Body of pancreas (tissue), 4 donors: ENCODE measurements around the gene PTPRM.

Experiments
- POLR2A ChIP-seq, 3 donors: fragments of 450-650 bp; IDR thresholded peaks; one replicate each; pipeline ENCODE4 v1.6.1; 2016; ENCODE audit warnings: antibody characterized with exemption in 3 of 3, mild to moderate bottlenecking in 2 of 3
- TF ChIP-seq, protein P1 (sequence below), 7 experiments: fragments of 450-650 bp in 4 of 7; fragments of 200-600 bp in 3 of 7; sonication (generic) in 3 of 7; IDR thresholded peaks; one replicate each; pipeline ENCODE4 v1.5.1; 2016 to 2019; ENCODE audit warnings: antibody characterized with exemption in 7 of 7

DNA sequence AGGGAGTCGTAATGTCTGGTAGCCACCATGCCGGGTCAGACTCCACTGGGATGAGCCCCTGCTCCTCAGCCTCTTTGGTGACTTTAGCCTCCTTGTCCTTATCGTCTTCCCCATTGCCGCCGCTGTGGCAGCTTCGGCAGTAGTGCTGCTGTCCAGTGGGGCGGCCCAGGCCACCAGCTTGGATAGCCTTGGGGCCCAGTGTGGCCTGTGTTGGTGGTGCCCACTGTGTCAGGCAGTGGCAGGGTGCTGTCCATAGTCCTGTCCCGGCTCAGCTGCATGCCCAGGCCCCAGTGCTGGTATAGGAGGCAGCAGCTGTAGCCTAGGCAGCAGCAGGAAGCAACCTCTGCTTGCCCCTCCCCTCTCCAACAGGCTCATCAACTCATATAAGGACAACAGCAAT is 845.0 kb downstream of the PTPRM start:
- TF ChIP-seq POLR2A (IDR thresholded peaks at IDR 0.05): no peak
- TF ChIP-seq, protein P1, sequence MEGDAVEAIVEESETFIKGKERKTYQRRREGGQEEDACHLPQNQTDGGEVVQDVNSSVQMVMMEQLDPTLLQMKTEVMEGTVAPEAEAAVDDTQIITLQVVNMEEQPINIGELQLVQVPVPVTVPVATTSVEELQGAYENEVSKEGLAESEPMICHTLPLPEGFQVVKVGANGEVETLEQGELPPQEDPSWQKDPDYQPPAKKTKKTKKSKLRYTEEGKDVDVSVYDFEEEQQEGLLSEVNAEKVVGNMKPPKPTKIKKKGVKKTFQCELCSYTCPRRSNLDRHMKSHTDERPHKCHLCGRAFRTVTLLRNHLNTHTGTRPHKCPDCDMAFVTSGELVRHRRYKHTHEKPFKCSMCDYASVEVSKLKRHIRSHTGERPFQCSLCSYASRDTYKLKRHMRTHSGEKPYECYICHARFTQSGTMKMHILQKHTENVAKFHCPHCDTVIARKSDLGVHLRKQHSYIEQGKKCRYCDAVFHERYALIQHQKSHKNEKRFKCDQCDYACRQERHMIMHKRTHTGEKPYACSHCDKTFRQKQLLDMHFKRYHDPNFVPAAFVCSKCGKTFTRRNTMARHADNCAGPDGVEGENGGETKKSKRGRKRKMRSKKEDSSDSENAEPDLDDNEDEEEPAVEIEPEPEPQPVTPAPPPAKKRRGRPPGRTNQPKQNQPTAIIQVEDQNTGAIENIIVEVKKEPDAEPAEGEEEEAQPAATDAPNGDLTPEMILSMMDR (IDR thresholded peaks at IDR 0.05): no peak
